Epithelial cell of proximal tubule (primary cell): Measurements from ENCODE around the gene KLF1. TPM values are rescaled to one million over a fixed set of nuclear protein-coding genes. Genes with fewer than 3 reads are reported as not detected.

Experiments used
- DNase-seq: peaks from one replicate; pipeline ENCODE4 v3.0.0-alpha.2; 2011; ENCODE audit warnings: low read depth
- H3K4me3 ChIP-seq: 2 replicates; pipeline ENCODE4 v1.5.1; 2011; ENCODE audit warnings: low read depth, mild to moderate bottlenecking, low read length
- total RNA-seq: library from RNA; depleted of rRNA; stranded (reverse); fragments of >200 nt; gene quantifications from 2 replicates; pipeline ENCODE4 v1.2.3, GENCODE V29; 2015
- TF ChIP-seq, protein P1 (sequence below): conservative IDR thresholded peaks from 2 replicates; pipeline ENCODE4 v1.5.1; 2012; ENCODE audit warnings: low read depth, mild to moderate bottlenecking, low read length

Gene KLF1
- total RNA-seq = 0.51 TPM in 1 of 2 replicates, not detected in the other

DNA sequence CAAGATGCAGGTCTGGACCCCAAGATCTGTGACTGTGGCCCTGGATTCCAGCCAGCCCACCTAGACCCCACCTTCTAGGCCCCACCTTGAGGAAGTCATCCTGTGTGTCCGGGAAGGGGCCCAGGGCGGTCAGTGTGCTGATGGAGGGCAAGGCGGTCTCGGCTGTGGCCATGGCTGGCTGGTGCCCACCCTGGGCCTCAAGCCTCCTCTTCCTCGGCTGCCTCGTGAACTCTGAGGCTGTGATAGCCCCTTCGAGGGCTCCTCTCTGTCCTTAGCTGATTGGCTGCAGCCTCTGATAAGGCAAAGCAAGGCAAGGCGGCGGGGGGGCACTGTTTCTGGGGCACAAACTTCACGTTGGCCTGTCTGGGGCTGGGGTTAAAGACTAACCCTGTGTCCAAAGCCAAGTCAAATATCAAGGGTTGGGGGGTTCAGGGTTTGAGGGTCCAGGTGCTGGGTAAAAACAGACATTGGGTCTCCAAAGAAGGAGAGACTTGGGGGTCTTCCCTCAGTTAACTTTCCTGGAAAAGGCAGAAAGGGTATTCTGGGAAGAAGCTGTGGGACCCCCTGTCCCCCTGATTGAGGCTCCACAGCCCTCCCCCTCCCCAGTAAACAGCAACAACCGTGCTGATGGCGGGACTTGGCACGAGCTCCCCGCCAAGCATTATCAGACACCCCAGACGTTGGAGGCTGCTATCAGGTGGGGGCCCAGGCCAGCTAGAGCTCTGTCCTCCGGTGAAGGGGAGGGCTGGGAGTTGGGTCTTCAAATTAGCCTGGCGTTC, at the start of gene KLF1:
KLF1 (minus strand) TSS at position 233 of the 779 bp plus-strand sequence; CDS start at position 172, 61 bp downstream.
- DNase-seq = no peak
- H3K4me3 ChIP-seq = no peak within 1 kb of the TSS
- TF ChIP-seq, protein P1, sequence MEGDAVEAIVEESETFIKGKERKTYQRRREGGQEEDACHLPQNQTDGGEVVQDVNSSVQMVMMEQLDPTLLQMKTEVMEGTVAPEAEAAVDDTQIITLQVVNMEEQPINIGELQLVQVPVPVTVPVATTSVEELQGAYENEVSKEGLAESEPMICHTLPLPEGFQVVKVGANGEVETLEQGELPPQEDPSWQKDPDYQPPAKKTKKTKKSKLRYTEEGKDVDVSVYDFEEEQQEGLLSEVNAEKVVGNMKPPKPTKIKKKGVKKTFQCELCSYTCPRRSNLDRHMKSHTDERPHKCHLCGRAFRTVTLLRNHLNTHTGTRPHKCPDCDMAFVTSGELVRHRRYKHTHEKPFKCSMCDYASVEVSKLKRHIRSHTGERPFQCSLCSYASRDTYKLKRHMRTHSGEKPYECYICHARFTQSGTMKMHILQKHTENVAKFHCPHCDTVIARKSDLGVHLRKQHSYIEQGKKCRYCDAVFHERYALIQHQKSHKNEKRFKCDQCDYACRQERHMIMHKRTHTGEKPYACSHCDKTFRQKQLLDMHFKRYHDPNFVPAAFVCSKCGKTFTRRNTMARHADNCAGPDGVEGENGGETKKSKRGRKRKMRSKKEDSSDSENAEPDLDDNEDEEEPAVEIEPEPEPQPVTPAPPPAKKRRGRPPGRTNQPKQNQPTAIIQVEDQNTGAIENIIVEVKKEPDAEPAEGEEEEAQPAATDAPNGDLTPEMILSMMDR = no peak

DNA sequence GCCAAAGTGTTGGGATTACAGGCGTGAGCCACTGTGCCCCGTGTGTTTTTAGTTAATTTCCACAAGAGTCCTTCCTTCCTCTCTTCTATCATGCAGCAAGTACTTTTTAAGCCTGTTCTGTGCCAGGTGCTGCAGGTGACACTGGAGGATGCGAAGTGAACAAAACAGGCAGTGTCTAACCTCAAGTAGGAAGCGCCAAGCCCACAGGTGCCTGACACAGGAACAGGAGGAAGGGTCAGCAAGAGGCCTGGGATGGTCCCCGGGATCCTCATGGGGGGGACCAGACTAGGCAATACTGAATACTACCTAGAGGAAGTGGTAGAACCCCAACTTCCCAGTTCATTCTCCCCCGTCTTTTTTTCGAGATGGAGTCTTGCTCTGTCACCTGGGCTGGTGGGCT, 49.6 kb upstream of the KLF1 start:
- no peak for DNase-seq
- TF ChIP-seq, protein P1 = no peak
- no peak overlapping the region for H3K4me3 ChIP-seq

DNA sequence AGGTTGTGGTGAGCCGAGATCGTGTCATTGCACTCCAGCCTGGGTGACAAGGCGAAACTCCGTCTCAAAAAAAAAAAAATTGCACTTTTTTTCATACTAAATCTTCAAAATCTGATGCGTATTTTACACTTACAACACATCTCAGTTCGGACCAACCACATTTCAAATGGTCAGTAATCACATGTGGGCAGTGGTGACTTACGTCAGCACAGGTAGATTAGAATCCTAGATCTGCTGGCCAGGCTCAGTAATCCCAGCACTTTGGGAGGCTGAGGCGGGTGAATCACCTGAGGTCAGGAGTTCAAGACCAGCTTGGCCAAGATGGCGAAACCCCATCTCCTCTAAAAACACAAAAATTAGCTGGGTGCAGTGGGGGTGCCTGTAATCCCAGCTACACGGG, 48.1 kb upstream of the KLF1 start:
- TF ChIP-seq, protein P1 = no peak
- no peak for DNase-seq
- no peak overlapping the region for H3K4me3 ChIP-seq

DNA sequence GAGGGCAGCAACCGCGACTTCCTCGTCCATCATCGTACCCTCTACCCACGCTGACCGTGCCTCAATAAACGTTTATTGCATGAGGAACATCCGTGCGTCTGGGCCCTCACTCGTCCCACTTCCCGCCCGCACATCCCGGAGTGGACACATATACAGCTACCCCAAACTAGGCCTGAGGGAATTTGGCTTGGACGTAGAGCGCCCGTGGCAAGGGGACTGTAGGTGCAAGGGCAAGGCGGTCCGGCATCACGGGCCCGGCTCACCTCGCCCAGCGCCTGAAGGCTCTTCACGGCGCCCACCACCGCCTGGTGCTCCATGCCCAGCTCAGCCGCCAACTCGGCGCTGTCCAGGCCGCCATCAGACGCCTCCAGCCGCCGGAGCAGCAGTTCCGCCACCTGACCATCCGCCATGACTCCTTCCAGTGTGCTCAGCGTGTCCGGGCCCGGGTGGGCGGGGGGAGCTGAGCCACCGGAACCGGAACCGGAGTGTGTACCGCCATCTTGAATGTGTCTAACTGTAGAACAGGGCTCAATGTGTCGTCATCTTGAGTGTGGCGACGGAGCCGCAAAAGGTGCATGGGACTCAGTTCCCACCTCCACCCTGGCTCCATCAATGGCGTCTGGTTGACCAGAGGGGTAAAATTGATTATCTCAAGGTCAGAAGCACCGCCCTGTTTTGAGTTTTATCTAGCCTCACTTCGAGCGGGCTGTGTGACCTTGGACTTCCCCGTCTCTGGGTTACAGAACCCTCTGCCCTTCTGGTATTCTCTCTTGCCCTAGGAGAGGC, 46.5 kb upstream of the KLF1 start, which contains the start of gene FARSA:
FARSA (minus strand) TSS at position 425 of the 786 bp plus-strand sequence; CDS start at position 410, 15 bp downstream.
- DNase-seq = no peak
- peak within 1 kb of the TSS; percentile 98 for H3K4me3 ChIP-seq
- TF ChIP-seq, protein P1 = no peak

DNA sequence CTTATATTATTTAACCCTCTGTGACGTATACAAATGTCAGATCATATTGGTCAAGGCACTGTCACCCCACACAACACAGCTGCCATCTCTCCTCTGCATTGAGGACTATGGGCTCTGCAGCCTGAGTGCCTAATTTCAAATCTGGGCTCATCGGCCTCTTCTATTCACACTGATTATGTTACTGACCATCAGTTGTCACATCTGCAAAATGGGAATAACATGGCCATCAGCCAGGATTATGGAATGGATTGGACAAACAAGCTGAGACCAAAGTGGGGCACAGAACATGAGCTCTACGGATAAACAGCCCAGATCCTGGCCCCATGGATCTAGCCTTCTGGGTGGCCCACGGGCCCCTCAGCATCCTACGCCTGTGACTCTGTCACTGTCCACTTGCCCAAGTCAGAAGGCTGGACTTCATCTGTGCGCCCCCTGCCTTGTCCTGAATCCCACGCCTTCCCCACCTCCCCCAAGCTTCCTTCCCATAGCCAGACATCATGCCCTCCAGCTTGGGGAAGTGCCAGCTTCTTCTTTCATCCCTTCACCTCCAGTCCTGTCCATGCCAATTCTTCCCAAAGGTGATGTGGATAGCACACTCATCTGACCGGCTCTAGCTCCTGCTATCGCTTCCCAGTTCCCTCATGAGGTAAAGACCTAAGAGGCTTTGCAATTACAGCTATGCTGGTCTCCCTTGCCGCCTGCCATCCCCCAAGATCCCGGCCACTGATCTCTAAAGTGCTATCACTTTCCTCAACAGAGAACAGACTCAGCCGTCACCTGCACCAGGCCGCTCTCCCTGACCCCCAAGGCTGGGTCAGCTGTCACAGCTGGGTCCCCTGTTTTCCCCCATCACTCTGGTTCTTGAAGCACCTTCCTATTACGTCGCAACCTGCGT, 45.6 kb upstream of the KLF1 start:
- no peak for DNase-seq
- TF ChIP-seq, protein P1 = no peak
- H3K4me3 ChIP-seq = peak overlapping the region; percentile 98

DNA sequence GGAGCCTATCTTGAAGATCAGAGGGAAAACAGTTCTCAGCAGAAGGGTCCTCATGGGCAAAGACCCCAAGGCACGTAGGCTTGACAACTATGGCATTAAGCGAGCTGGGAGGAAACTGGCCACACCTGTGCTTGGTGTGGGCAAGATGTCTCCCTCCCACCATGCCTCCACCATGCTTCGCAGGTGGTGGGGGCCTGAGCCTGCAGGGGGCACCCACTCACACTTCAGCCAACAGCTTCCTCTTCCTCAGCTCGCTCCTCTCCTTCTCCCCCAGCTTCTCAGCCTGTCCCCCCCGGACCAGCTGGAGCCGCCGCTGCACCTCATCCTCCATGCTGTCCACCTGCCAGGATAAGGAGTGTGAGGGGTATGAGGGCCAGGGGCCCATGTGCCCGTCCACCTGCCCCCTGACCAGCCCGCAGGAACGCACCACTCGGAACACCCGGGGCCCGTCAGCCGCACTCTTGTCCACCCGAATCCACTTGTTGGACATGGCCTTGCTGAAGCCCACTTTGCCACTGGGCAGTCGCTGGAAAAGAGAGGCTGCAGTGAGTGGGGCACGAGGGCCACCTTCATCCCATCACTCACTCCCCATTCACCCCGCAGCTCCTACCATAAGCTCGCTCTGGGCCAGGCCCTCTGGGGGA, 43.1 kb upstream of the KLF1 start:
- no peak for DNase-seq
- H3K4me3 ChIP-seq = no peak overlapping the region
- TF ChIP-seq, protein P1 = no peak
